Stimulated activated CD4-positive, alpha-beta T cell treated with anti-CD3 and anti-CD28 coated beads, Interleukin-4, amount 100 ng/mL, for 4 hours (primary cell): ENCODE data around the gene CDC7.
"Not testable (repeated sequence)": the region's sequence is repeated elsewhere in the genome, so short reads cannot be mapped to it uniquely, and the experiment has no call there.

Experiments
- DNase-seq, 2 experiments: peaks; one replicate each; pipeline ENCODE4 v3.0.0-alpha.2; 2020

CDC7 gene

GRCh38 chr1:91513160-91513559, 12.5 kb downstream of the CDC7 start:
- DNase-seq, result no peak

DNA sequence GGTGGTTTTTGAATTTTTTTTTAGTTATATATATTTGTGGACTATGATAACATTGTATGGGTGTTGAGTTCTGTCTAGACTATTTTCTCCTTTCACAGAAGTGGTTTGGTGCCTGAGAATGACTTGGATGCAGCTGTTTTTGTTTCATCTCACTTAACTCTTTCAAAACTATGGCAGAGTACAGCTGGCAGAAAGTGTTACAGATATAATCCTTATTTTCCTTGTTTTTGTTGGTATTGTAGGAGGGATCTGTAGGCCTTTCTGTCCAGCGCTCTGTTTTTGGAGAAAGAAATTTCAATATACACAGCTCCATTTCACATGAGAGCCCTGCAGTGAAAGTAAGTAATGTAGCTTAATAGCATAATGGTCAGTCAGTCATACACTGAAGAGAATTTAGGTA, 13.1 kb downstream of the CDC7 start:
- no peak for DNase-seq

GRCh38 chr1:91515994-91516393, 15.3 kb downstream of the CDC7 start:
- DNase-seq, result no peak

- not testable (repeated sequence) for DNase-seq
These were observed 16.0 kb downstream of the CDC7 start for GRCh38 chr1:91516605-91517004.

GRCh38 chr1:91519167-91519566, 18.5 kb downstream of the CDC7 start:
- not testable (repeated sequence) for DNase-seq

DNA sequence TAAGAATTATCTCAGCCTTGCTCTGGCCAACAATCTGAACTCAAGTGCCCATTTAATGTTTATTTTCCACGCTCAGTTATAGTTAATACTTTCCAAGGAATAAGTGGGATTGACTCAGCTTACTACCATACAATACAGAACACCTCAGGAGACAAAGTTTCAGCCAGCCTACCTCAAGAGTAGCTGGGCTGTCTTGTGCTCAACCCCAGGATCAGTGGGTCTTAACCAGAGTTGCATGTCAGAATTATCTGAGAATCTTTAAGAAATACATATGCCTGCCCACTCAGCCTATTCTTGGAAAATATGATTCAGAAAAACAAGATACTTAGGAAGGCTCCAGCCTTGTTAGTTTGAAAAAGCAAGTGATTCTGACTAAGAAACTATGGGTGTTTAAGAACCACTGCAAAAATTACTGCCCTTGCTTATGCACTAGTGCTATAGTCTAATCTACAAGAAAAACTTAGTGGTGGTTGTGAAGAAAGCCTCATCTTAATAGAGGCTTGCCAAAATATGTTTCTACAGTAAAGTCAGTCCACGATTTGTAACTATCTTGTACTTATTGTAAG, 20.4 kb downstream of the CDC7 start:
- DNase-seq, result no peak

- no peak for DNase-seq
These were observed 22.8 kb downstream of the CDC7 start for GRCh38 chr1:91523482-91523881.

DNA sequence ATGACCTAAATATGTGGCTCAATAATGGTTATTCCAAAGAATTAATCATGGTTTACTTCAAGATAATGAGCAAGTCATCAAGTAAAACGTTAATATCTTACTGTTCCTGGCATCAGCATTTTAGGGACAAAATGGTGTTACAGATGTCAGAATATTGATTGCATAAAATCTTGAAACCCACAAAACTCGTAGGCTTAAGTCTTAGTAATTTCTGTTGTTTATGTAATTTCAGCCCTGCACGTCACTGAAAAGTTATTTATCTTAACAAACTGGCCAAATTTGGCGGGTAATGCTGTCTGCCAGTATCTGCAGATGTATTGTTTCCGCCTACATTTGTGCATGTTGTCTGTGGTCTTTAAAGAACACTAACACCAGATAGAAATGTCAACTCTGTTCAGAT, 25.8 kb downstream of the CDC7 start:
- no peak for DNase-seq

DNA sequence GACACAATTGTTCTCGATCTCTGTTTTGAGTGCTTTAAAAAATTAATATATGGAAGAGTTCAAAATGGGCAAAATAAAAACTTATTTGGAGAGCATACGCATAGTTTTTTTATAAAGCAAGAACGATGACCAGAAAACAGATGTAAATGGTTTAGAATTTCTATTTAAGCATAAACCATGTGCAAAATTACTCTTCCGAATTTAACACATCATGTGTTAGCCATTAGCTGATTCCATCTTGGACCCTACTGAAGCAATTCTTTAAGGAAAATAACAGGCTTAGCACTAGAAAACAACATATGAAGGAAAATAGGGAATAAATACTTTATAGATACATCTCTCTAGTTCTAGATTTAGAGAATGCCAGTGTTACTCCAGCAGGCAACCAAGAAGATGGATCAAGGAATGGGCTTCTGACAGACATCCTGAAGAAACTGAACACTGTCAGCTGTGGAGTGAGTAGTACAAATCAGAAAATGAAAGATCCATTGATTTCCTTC, 26.7 kb downstream of the CDC7 start:
- no peak for DNase-seq

GRCh38 chr1:91527781-91528180, 27.1 kb downstream of the CDC7 start:
- DNase-seq, result no peak

DNA sequence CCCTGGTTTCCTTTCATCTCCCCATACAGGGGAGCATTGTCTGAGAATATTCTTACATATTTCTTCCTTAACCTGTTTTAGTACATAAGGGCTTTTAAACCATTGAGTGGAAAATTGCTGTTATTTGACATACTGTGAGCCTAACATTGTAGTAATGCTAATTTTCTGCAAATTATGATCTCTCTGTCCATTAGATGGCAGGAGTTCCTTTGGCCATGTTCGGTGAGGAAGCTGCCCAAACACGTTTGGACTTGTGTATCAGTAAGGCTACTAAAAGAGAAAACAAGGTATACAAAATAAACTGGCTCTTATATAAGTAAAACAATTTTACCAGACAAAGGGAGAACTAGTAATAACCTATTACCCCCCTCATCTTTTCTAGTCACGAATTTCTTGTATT, 29.2 kb downstream of the CDC7 start:
- DNase-seq, result no peak

DNA sequence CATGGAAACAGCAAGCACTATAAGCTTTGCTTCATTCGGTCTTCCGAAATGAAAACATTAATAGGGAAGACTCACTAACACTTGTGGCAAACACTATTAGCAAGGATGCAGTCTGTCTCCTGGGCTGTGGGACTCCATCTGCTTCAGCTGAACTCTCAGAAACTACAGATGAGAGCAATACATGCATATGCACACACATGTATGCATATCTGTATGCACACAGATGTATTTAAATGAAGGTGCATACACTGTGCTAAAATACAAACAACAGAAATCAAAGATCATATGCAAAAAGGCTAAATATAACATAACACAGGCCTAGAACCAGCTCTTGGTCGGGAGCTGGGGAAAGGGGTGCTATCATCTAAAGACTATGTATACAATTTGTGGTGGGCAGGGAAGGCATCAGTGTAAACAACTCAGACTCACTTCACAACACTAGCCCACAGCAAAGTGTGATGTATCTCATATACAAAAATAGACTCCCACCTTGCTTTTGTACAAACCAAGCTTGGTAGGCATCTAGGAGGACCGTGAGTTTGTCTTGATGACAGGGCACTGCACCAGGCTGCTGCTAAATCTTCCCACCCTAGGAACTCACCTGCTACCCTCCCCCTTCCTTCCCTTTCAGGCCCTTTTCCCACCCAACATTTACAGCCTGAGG, 32.8 kb downstream of the CDC7 start:
- DNase-seq, result no peak

GRCh38 chr1:91535441-91535840, 34.8 kb downstream of the CDC7 start:
- no peak for DNase-seq

GRCh38 chr1:91537281-91537986, 36.8 kb downstream of the CDC7 start:
- no peak for DNase-seq

- DNase-seq, result no peak
These were observed 37.3 kb downstream of the CDC7 start for GRCh38 chr1:91537987-91538304.

DNA sequence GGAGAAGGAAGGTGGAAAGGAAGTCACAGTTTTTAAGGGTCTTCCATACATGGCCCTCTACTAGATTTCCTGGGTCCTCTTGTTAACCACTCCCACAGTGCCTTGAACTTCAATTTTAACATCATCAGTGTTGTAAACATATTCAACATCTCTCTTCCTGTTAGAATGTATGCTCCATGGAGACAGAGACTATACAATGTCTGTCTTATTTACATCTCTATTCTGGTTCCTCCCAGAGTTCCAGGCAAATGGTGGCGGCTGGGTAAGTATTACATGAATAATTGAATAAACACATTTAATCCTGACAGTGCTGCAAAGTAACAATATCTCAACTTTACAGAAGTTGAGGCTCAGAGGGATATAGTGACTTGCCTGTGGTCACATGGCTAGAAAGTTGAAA, 40.3 kb downstream of the CDC7 start:
- DNase-seq, result no peak

DNA sequence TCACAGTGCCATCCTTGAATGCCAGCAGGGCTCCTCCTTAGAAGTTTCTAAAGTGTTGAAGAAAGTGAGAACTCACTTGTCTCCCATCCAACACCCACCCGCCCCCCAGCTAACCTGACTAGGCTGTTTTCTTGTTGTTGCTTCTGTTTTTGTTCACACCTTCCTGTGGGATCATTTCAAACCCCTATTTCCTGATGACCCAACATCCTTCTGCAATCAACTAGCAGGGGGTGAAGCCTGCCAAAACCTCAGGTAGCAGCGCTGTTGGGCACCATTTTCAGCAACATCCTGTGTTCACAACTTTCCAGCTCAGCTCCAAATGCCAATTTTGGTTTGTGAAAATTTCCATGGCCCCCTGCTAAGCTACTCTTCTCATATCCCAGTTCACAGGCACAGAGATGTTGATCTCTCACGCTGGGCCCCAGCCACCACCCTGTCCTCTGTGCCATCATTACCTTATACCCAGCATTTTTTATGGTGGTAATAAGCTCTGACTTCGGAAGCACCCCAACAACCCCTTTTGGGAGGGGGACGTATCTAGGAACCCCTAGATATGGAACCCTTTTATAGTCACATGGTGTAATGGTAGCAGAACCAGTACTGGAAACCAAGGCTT, 41.4 kb downstream of the CDC7 start:
- no peak for DNase-seq

- no peak for DNase-seq
These were observed 45.1 kb downstream of the CDC7 start for GRCh38 chr1:91545506-91546300.

DNA sequence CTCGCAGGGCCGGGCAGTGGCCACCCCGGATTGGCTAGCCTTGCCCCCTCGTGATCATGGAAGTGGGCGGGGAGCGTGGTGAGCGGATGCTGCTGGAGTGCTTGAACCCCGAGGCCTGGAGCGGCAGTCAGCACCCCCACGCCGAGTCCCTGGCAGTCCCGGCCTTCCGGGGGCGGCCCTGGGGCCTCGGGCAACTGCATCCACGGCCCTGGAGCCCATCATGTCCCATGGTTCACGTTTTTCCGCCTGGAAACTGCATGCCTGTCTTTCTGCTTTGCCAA, 45.6 kb downstream of the CDC7 start:
- DNase-seq, result no peak

DNA sequence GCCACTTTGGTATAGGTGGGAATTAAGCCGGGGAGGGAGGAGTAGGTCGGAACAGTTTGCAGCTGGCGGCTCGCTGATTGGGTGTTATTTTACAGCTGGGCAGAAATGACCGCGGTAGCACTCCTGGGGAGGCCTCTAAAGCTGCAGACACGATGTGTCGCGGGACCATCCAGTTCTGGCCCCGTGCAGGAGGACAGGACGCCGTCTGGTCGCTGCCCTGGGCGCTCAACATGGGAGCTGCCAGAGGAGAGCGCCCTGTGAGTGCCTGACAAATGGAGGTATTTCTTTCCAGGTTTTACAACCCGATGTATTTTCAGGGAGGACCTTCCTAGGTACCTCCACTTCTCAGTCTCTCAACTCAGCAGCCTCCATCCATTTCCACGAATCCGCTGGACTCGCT, 46.2 kb downstream of the CDC7 start:
- DNase-seq, result no peak

GRCh38 chr1:91548376-91549040, 47.9 kb downstream of the CDC7 start:
- DNase-seq, result no peak

DNA sequence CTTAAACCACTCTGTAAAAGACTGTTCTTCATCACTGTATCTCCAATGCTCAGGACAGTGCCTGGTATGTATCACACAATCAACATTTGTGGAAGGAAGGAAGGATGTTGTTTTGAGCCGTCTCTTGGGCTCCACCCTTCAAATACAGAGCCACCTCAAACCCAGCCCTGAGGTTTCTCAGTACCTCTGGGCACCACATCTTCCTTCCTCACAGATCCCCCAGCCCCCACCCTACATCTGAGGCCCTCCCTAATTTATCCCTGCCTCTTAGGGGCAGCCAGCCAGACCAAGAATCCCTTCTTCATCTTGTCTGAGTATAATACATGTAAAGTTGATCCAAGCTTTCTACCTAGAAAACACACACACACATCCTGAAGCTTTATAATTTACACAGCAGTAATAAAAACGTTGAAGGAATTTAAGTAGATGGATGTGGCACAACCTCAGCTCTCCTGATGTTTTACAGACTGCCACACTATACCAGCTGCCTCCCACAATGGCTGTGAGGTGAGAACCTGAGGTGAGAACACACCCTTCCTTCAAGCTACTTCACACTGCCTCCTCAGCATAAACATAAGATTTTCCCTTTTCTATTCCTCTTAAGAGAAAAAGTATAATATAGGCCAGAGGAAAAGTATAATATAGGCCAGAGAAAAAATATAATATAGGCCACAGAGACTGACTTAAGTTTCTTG, 48.5 kb downstream of the CDC7 start:
- DNase-seq, result no peak
